ENCODE results near the gene PRLHR. TPM values are rescaled to one million over a fixed set of nuclear protein-coding genes. Genes with fewer than 3 reads are reported as not detected.

The PRLHR gene
- total RNA-seq, 3 donors from 2014 or later (not counting 1 experiment from before 2014, with no cell fraction given) = not detected

- Histone ChIP-seq H3K36me3 (ENCODE audit: control insufficient read depth, insufficient read depth, low read length) (no peaks in the 10 kb centered on the region), H3K27me3 (ENCODE audit: control insufficient read depth, insufficient read depth, low read length) (peaks cover 3% of the 10 kb centered on the region), H3K4me3 (ENCODE audit: low read length) (no peak overlapping the region), H3K4me1 (ENCODE audit: control insufficient read depth, insufficient read depth, low read length) (no peaks in the 10 kb centered on the region), H3K9me3 (ENCODE audit: control insufficient read depth, insufficient read depth, low read length) (no peaks in the 10 kb centered on the region), H3K27ac (ENCODE audit: low read length) (no peak overlapping the region)
- Mint-ChIP-seq H3K27ac (no peak overlapping the region), H3K9me3 (no peaks in the 10 kb centered on the region), H3K27me3 (ENCODE audit: low read depth in 2 of 2) (peaks cover 33 to 61% of the 10 kb centered on the region in 2 donors), H3K36me3 (no peaks in the 10 kb centered on the region), H3K4me1 (no peaks in the 10 kb centered on the region), H3K4me3 (no peak overlapping the region)
- no peak for DNase-seq
- WGBS (ENCODE audit: insufficient coverage) = 85% methylated on average over 1 of the region's 1 CpG
- no peak for TF ChIP-seq CTCF (IDR thresholded peaks at IDR 0.05)
- no peak for ATAC-seq
- intact Hi-C loops (cut with micrococcal nuclease) = no loop called here
Measured at GRCh38 chr10:118545381-118545780, 50.1 kb downstream of the PRLHR start.

- Histone ChIP-seq H3K4me1 (ENCODE audit: control insufficient read depth, insufficient read depth, low read length) (no peaks in the 10 kb centered on the region), H3K9me3 (ENCODE audit: control insufficient read depth, insufficient read depth, low read length) (no peaks in the 10 kb centered on the region), H3K27me3 (ENCODE audit: control insufficient read depth, insufficient read depth, low read length) (peaks cover 3% of the 10 kb centered on the region), H3K27ac (ENCODE audit: low read length) (no peak overlapping the region), H3K4me3 (ENCODE audit: low read length) (no peak overlapping the region), H3K36me3 (ENCODE audit: control insufficient read depth, insufficient read depth, low read length) (no peaks in the 10 kb centered on the region)
- Mint-ChIP-seq H3K36me3 (no peaks in the 10 kb centered on the region), H3K4me1 (no peaks in the 10 kb centered on the region), H3K4me3 (no peak overlapping the region), H3K27me3 (ENCODE audit: low read depth in 2 of 2) (peaks cover 34 to 54% of the 10 kb centered on the region in 2 donors), H3K9me3 (no peaks in the 10 kb centered on the region), H3K27ac (no peak overlapping the region)
- DNase-seq (no peak), ATAC-seq (no peak)
- intact Hi-C loops (cut with micrococcal nuclease) = no loop called here
- WGBS (ENCODE audit: insufficient coverage) = 81% methylated on average over 3 of the region's 4 CpGs
- TF ChIP-seq CTCF (IDR thresholded peaks at IDR 0.05) = no peak
Measured at GRCh38 chr10:118544401-118544948, 51.0 kb downstream of the PRLHR start.

- no peak overlapping the region for H3K4me3 Mint-ChIP-seq
Measured at GRCh38 chr10:118543714-118544400, 51.6 kb downstream of the PRLHR start.

More at GRCh38 chr10:118543714-118544400, 51.6 kb downstream of the PRLHR start:
- WGBS (ENCODE audit: insufficient coverage) = 31% methylated on average over 13 of the region's 13 CpGs
- Mint-ChIP-seq H3K9me3 (no peaks in the 10 kb centered on the region), H3K27me3 (ENCODE audit: low read depth in 2 of 2) (peaks cover 39 to 58% of the 10 kb centered on the region in 2 donors), H3K27ac (no peak overlapping the region), H3K36me3 (no peaks in the 10 kb centered on the region), H3K4me1 (no peaks in the 10 kb centered on the region)
- no peaks in the 10 kb centered on the region for H3K9me3 ChIP-seq (ENCODE audit: control insufficient read depth, insufficient read depth, low read length)
- DNase-seq (peak in 1 of 2 donors; percentile 57), ATAC-seq (peak in 1 of 3 donors; percentile 53)
- peaks cover 3% of the 10 kb centered on the region for H3K27me3 ChIP-seq (ENCODE audit: control insufficient read depth, insufficient read depth, low read length)
- no peak overlapping the region for H3K27ac ChIP-seq (ENCODE audit: low read length)
- no peaks in the 10 kb centered on the region for H3K4me1 ChIP-seq (ENCODE audit: control insufficient read depth, insufficient read depth, low read length)
- peak; percentile 8 for TF ChIP-seq CTCF (IDR thresholded peaks at IDR 0.05)
- no peak overlapping the region for H3K4me3 ChIP-seq (ENCODE audit: low read length)
- intact Hi-C loops (cut with micrococcal nuclease) = no loop called here
- no peaks in the 10 kb centered on the region for H3K36me3 ChIP-seq (ENCODE audit: control insufficient read depth, insufficient read depth, low read length)
